A172 (cell line): ENCODE results near the gene CELF3. TPM values are rescaled to one million over a fixed set of nuclear protein-coding genes. Genes with fewer than 3 reads are reported as not detected.
A peak's percentile ranks its signal among the peaks of the same experiment; 100 is the strongest.
"Not testable (repeated sequence)": the region's sequence is repeated elsewhere in the genome, so short reads cannot be mapped to it uniquely, and the experiment has no call there.

Source experiments
- DNase-seq: peaks from one replicate; pipeline ENCODE4 v3.0.0-alpha.2; 2015; ENCODE audit warnings: low spot score
- total RNA-seq: library from RNA; depleted of rRNA; stranded (reverse); fragments of >200 nt; shearing (Covaris generic); gene quantifications from 2 replicates; pipeline ENCODE4 v1.2.3, GENCODE V29; 2014; rRNA removed

CELF3 gene
- not detected in 2 replicates for total RNA-seq

- DNase-seq, result no peak
These were observed at the start of gene CELF3 for GRCh38 chr1:151716771-151717631. Gene CELF3, minus strand, starts transcription at chr1:151716803. Its CDS starts 783 bp downstream, at chr1:151716020.

- DNase-seq, result no peak
These were observed 47.4 kb upstream of the CELF3 start for GRCh38 chr1:151763990-151764389.

- DNase-seq, result peak; percentile 75
These were observed 46.6 kb upstream of the CELF3 start, which contains the start of gene MRPL9 for GRCh38 chr1:151762941-151763921. Gene MRPL9, minus strand, starts transcription at chr1:151763496. Its CDS starts 17 bp downstream, at chr1:151763479.

- peak; percentile 40 for DNase-seq
These were observed 44.2 kb upstream of the CELF3 start for GRCh38 chr1:151760597-151761385.

GRCh38 chr1:151759241-151759640, 42.6 kb upstream of the CELF3 start:
- DNase-seq, result no peak

- DNase-seq, result peak; percentile 80
These were observed 39.7 kb upstream of the CELF3 start for GRCh38 chr1:151756291-151756690.

GRCh38 chr1:151741516-151741915, 24.9 kb upstream of the CELF3 start:
- no peak for DNase-seq

GRCh38 chr1:151739590-151740355, 23.2 kb upstream of the CELF3 start:
- no peak for DNase-seq

GRCh38 chr1:151737479-151737878, 20.9 kb upstream of the CELF3 start:
- DNase-seq, result no peak

GRCh38 chr1:151737026-151737425, 20.4 kb upstream of the CELF3 start:
- no peak for DNase-seq

- DNase-seq, result not testable (repeated sequence)
These were observed 17.4 kb upstream of the CELF3 start for GRCh38 chr1:151733995-151734394.

- DNase-seq, result no peak
These were observed 16.5 kb upstream of the CELF3 start for GRCh38 chr1:151733126-151733525.

- no peak for DNase-seq
These were observed 13.3 kb upstream of the CELF3 start for GRCh38 chr1:151729966-151730291.

- DNase-seq, result no peak
These were observed 12.8 kb upstream of the CELF3 start for GRCh38 chr1:151729157-151729965.

- no peak for DNase-seq
These were observed 11.8 kb upstream of the CELF3 start for GRCh38 chr1:151728151-151729054.

GRCh38 chr1:151723726-151724370, 7.2 kb upstream of the CELF3 start:
- no peak for DNase-seq

GRCh38 chr1:151721788-151722510, 5.3 kb upstream of the CELF3 start:
- DNase-seq, result no peak
